Calu3 (cell line): ENCODE results near the gene SERGEF. TPM values are rescaled to one million over a fixed set of nuclear protein-coding genes. Genes with fewer than 3 reads are reported as not detected.

Source experiments
- BruUV-seq: library from RNA; stranded (reverse); fragments of 400-500 nt; replicated peaks from 2 replicates; lab custom pipeline; 2021; lab: Mats Ljungman, UMichigan
- CTCF ChIA-PET: fragments of 300-600 bp; sonication (Branson Sonifier 250); formaldehyde crosslinking; loops from one replicate; lab custom pipeline; 2022; ENCODE audit warnings: antibody characterized with exemption; lab: Charles Lee
- DNase-seq: peaks from one replicate; pipeline ENCODE4 v3.0.0; 2022
- H3K27ac Mint-ChIP-seq: one replicate; pipeline ENCODE4 v1.8.0; 2022; ENCODE audit warnings: mixed read lengths; ENCODE audit not compliant: unreplicated experiment
- H3K27me3 Mint-ChIP-seq: one replicate; pipeline ENCODE4 v1.8.0; 2022; ENCODE audit warnings: mixed read lengths; ENCODE audit not compliant: unreplicated experiment
- H3K36me3 Mint-ChIP-seq: one replicate; pipeline ENCODE4 v1.8.0; 2022; ENCODE audit warnings: mild to moderate bottlenecking, moderate library complexity, mixed read lengths; ENCODE audit not compliant: insufficient read depth, unreplicated experiment
- H3K4me1 Mint-ChIP-seq: one replicate; pipeline ENCODE4 v1.8.0; 2022; ENCODE audit warnings: mild to moderate bottlenecking, low read depth, mixed read lengths; ENCODE audit not compliant: unreplicated experiment
- H3K4me3 Mint-ChIP-seq: one replicate; pipeline ENCODE4 v1.8.0; 2022; ENCODE audit warnings: mild to moderate bottlenecking, low read depth, moderate library complexity, mixed read lengths; ENCODE audit not compliant: unreplicated experiment
- H3K9me3 Mint-ChIP-seq: one replicate; pipeline ENCODE4 v1.8.0; 2022; ENCODE audit warnings: low read depth, mixed read lengths; ENCODE audit not compliant: unreplicated experiment
- intact Hi-C: fragments of 100-400 bp; cut with micrococcal nuclease; formaldehyde crosslinking; loops from one replicate; pipeline ENCODE4 v1.10.0; 2022; ENCODE audit not compliant: unreplicated experiment
- total RNA-seq: library from RNA; stranded (reverse); gene quantifications from 2 replicates; pipeline ENCODE4 v1.2.3, GENCODE V29; 2022
- TF ChIP-seq, protein P1 (sequence below): fragments of 200-600 bp; IDR thresholded peaks from one replicate; pipeline ENCODE4 v1.8.0; 2022; ENCODE audit warnings: antibody characterized with exemption; ENCODE audit not compliant: unreplicated experiment

SERGEF gene
- total RNA-seq, 1 experiment from 2014 or later: 28.1 TPM

DNA sequence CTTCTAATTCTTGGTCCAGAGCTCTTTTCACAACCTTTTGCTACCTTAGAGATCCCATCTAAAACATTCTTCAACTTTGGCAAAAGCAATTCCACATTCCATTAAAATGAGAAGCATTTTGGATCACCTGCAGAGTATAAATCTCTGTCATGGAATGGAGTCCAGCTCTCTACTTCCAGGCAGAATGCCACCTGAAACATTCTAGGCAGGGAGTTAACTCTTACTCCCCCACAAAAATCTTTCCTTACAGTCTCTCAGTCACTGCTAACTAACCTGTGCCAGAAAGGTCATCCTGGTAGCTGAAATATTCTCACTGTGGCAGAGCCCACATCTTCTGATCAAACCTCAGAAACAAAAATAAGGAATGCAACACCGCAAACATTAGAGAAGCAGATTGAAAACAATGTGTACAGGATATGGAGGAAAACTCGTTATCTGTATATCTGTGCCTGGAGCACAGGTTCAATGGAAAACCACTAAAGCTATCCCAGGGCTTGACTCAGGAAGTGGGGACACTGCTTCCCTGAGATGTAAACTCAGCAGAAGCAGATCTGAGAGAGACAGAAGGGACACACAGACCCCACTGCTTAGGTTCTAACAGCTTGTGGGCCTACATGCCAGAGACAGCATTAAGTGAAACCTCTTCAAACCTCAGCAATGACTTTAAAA, 199.3 kb downstream of the SERGEF start:
- Mint-ChIP-seq H3K4me3 (no peak overlapping the region), H3K27me3 (no peaks in the 10 kb centered on the region), H3K27ac (no peak overlapping the region), H3K9me3 (peaks cover 2% of the 10 kb centered on the region), H3K36me3 (no peaks in the 10 kb centered on the region), H3K4me1 (no peaks in the 10 kb centered on the region)
- BruUV-seq: no TSS peak
- intact Hi-C loops: no loop called here
- TF ChIP-seq, protein P1, sequence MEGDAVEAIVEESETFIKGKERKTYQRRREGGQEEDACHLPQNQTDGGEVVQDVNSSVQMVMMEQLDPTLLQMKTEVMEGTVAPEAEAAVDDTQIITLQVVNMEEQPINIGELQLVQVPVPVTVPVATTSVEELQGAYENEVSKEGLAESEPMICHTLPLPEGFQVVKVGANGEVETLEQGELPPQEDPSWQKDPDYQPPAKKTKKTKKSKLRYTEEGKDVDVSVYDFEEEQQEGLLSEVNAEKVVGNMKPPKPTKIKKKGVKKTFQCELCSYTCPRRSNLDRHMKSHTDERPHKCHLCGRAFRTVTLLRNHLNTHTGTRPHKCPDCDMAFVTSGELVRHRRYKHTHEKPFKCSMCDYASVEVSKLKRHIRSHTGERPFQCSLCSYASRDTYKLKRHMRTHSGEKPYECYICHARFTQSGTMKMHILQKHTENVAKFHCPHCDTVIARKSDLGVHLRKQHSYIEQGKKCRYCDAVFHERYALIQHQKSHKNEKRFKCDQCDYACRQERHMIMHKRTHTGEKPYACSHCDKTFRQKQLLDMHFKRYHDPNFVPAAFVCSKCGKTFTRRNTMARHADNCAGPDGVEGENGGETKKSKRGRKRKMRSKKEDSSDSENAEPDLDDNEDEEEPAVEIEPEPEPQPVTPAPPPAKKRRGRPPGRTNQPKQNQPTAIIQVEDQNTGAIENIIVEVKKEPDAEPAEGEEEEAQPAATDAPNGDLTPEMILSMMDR: no peak
- CTCF ChIA-PET: no interaction called here
- DNase-seq: no peak

DNA sequence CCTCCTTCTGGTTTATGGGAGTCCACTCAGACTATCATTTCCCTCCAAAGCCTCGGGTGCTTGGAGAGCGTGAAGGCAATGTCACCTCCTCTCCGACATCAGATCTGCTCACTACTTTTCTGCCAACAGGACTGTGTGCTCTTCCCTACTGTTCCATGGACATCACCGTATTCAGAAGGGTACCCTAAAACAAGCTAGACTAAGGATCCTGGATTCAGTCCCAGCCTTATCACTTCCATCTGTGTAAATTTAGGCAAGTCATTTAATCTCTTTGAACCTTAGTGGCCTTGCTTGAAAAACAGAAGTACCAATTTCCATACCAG, 200.0 kb downstream of the SERGEF start:
- CTCF ChIA-PET: no interaction called here
- intact Hi-C loops: no loop called here
- Mint-ChIP-seq H3K36me3 (no peaks in the 10 kb centered on the region), H3K4me1 (no peaks in the 10 kb centered on the region), H3K4me3 (no peak overlapping the region), H3K27ac (no peak overlapping the region), H3K27me3 (no peaks in the 10 kb centered on the region), H3K9me3 (peaks cover 2% of the 10 kb centered on the region)
- TF ChIP-seq, protein P1: no peak
- BruUV-seq: no TSS peak
- DNase-seq: no peak

DNA sequence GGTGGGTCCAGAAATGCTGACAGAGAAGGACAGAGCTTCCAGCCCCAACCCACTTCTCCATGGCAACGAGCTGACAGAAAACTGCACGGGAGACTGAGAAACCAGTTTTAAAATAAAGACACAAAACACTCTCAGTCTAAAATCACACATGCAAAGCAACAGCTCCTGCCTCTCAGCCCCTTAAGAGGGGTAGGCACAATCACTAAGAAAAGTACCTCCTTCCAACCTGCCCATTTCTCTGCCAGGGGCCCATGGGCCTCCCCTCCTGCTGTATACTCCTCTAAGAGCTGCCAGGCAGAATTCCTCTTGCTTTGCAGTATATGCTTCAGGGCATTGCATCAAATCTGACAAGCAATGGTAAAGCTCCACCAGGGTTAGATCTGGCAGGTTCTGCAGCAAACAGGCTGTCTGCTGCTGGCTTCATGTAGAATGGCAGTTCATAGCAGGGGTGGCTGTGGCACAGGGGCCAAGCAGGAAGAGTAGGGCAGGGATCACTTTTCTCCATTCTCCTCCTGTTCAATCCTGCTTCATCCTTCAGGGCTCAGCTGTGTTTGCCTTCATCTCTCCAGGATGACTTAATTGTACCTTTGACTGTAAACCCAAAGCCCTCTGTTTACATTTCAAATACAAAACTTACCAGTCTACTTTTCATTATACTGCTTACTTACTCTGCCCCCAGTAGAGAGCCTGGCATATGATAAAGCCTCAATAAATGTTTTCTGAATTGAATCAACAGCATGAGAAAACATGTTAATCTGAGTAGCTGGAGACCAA, 200.6 kb downstream of the SERGEF start:
- Mint-ChIP-seq H3K9me3 (peaks cover 2% of the 10 kb centered on the region), H3K36me3 (no peaks in the 10 kb centered on the region), H3K4me1 (no peaks in the 10 kb centered on the region), H3K4me3 (no peak overlapping the region), H3K27me3 (no peaks in the 10 kb centered on the region), H3K27ac (no peak overlapping the region)
- intact Hi-C loops: no loop called here
- BruUV-seq: no TSS peak
- CTCF ChIA-PET: no interaction called here
- TF ChIP-seq, protein P1: no peak
- no peak for DNase-seq

DNA sequence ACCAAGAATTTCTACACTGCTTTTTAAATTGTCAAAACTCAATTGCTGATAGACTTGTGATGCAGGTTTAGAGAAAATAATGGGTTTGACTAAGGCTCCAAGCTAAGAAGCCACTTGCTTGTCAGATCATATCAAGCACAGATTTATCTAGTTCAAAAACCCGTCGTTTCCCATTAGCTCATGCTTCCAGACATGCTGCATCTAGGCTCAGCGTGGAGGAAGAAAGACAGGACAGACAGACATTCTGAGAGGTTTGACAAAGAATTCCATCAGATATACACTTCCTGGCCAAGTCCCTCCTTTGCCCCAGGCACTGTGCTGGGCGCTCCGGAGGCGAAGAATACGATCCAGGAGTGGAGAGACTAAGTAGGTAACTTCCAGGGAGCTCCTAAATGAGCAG, 201.5 kb downstream of the SERGEF start:
- no peaks in the 10 kb centered on the region for H3K27me3 Mint-ChIP-seq
- H3K27ac Mint-ChIP-seq: no peak overlapping the region
- H3K9me3 Mint-ChIP-seq: peaks cover 2% of the 10 kb centered on the region
- CTCF ChIA-PET: no interaction called here
- no TSS peak for BruUV-seq
- no peaks in the 10 kb centered on the region for H3K4me1 Mint-ChIP-seq
- no peak for DNase-seq
- TF ChIP-seq, protein P1: no peak
- intact Hi-C loops: no loop called here
- no peak overlapping the region for H3K4me3 Mint-ChIP-seq
- H3K36me3 Mint-ChIP-seq: no peaks in the 10 kb centered on the region
